A549 (cell line): ENCODE results near the gene VAV3.

Experiments
- CTCF ChIP-seq: fragments of >200 bp; sonication (Bioruptor Twin); formaldehyde crosslinking; IDR thresholded peaks from 3 replicates; pipeline ENCODE4 v1.5.1; 2016
- ELK1 ChIP-seq: fragments of 150-350 bp; IDR thresholded peaks from 2 replicates; pipeline ENCODE4 v1.6.1; 2014; ENCODE audit warnings: low read depth, mild to moderate bottlenecking, low read length
- MAX ChIP-seq: IDR thresholded peaks from 2 replicates; pipeline ENCODE4 v1.6.1; 2012
- RAD21 ChIP-seq, 2 experiments: fragments of >200 bp in 1 of 2; sonication (Bioruptor Twin) in 1 of 2; formaldehyde crosslinking in 1 of 2; IDR thresholded peaks in 1 of 2; conservative IDR thresholded peaks in 1 of 2; 2 replicates in 1 of 2; 3 replicates in 1 of 2; pipeline ENCODE4 v1.6.1; 2012 to 2018; ENCODE audit warnings: inconsistent platforms in 1 of 2
- RCOR1 ChIP-seq: fragments of 150-350 bp; IDR thresholded peaks from 2 replicates; pipeline ENCODE4 v1.6.1; 2014; ENCODE audit warnings: antibody characterized with exemption, low read length, low read depth
- REST ChIP-seq: fragments of 200-600 bp; sonication (generic); IDR thresholded peaks from 2 replicates; pipeline ENCODE4 v1.6.1; 2016; ENCODE audit warnings: antibody characterized with exemption, mild to moderate bottlenecking, moderate library complexity

GRCh38 chr1:107926436-107927080 is 38.4 kb downstream of the VAV3 start:
- TF ChIP-seq CTCF: no peak
- no peak for TF ChIP-seq REST
- TF ChIP-seq RCOR1: no peak
- TF ChIP-seq ELK1: no peak
- TF ChIP-seq MAX: no peak
- no peak for TF ChIP-seq RAD21 (conservative IDR thresholded peaks at IDR 0.05 in 1 of 2, IDR thresholded peaks at IDR 0.05 in 1 of 2)
